Stimulated activated CD4-positive, alpha-beta T cell treated with anti-CD3 and anti-CD28 coated beads, TNF-alpha, amount 100 ng/mL, for 24 hours (primary cell): ENCODE results near the gene DUSP10.

Source experiments
- DNase-seq, 3 experiments: peaks; one replicate each; pipeline ENCODE4 v3.0.0-alpha.2; 2020; ENCODE audit warnings: low read depth in 3 of 3

Gene DUSP10

GRCh38 chr1:221732052-221732451 is 9.8 kb downstream of the DUSP10 start:
- no peak for DNase-seq

DNA sequence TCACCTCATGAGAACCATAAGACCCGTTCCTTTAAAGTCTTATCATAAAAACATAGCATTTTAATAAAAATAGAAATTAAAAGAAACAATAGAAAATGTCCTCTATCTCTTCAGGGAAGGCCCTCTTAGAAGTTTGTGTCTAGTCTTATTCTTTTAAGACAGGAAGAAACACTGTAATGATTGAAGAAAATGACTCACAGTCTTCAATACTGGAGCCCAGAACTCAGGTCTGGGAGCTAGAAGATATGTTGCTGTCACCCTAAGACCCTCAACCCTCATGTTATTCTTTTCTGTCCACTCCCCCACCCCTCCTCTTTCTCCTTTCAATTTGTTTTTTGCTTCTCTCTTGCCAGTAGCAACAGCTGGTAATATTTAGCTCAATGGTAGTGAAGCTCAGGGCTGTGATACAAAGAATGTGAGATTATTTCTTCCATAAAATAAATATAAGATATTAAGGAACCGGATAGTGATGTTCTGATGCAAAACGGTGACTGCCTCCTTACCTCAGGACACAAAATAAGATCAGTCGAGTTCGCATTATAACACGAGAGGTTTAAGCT is 12.0 kb downstream of the DUSP10 start:
- no peak for DNase-seq

GRCh38 chr1:221728037-221728505 is 13.8 kb downstream of the DUSP10 start:
- no peak for DNase-seq

- DNase-seq, result no peak
Measured at GRCh38 chr1:221727146-221728036, 14.5 kb downstream of the DUSP10 start.

DNA sequence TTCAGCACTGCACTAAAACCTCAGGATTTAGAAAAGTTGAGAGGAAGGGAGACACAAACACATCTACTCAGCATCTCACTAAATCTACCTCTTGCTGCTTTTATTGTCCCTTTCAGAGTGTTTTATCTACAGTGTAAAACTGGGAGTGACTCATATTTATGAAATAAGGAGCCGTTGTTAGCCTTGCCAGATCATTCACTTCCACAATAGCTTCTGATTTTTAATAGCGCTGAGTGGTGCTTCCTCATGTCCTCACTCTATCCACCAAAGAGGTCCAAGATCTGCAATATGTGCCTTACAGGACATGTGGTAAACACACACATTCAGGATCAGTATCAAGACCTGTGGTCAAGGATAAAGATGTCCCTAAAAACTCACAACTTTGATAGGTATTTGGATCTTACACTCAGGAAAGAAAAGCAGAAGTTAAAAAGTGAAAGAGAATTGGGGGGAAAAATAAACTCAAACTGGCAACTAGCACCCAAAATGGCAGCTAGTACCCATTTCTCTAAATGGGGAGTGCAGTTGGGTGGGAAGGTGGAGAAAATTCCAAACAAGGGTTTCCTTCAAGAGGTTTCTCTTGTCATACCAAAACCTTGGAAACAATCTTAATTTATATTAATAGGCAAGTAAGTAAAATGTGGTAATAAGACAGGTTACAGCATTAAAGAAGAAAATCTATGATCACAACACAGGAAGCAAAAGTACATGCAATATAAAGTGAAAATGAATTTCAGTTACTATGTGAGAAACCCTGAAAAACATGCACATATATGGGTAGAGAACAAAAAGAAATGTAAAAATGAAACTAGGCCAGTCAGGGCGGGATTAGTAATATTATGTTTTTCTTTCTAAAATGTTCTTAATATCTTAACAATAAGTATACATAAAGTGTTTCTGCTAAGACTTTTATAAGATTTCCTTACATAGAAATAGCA is 15.9 kb downstream of the DUSP10 start:
- DNase-seq, result no peak

DNA sequence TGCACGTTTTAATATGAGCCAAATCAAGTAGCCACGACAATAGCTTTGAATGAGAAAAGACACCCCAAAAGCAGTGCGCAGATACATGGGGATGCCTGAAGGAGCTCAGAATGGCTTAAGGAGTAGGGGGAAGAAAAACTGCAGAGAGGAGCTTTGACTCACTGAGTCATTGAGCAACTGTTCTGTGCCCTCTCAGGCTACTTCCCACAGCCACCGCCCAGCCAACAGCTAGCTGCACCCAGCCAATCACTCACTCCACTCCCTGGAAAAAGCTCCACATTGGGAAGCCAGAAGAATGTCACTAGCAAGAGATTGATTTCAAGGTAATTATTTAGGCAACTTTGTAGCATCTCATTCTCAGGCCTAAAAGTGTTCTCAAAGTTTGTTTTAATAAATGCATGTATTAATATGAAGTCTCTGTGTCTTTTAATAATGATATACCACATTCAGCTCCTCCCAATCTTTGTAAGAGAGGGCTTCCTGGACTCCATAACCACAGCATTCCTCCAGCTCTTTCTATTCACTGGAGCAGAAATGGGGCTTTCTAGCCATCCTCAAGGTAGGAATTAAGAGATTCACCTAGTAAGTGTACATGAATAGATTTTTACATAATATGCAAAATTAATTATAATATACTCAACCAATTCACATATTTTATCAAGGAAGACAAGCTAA is 16.8 kb downstream of the DUSP10 start:
- no peak for DNase-seq

- DNase-seq, result no peak
Measured at GRCh38 chr1:221723848-221724236, 18.0 kb downstream of the DUSP10 start.

DNA sequence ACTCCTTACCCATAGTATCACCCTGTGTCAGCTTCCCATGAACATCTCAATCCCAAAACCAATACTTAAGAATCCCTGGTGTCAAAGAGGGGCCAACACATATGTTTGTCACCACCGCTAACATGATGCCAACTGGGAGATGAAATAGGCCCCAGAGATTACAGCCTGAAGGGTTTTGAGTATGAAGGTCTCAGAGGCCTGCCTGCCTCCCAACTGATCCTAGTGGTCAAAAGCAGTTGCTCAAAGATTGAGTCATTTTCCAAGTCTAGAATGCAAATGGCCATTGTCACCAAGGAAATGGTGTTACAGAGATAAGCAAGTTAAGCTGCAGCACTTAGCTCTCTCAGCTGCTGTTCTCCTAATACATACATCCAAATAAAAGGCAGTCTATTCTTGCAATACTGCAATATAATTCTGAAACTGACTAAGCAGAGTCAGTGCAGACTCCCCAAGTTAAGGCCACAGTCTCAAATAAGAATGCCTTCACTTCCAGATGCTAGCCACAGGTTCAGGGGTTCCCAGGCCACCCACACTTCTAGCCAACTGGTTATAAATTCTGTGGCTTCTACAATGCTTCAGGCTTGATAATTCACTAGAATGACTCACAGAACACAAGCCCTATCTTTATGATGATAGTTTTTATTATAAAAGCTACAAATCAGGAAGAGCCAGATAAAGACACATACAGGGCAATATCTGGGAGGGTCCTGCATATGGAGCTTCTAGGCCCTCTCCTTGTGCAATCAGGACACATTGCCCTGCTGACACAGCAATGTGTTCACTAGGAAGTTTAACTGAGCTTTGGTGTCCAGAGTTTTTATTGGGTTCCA is 18.7 kb downstream of the DUSP10 start:
- DNase-seq, result no peak

DNA sequence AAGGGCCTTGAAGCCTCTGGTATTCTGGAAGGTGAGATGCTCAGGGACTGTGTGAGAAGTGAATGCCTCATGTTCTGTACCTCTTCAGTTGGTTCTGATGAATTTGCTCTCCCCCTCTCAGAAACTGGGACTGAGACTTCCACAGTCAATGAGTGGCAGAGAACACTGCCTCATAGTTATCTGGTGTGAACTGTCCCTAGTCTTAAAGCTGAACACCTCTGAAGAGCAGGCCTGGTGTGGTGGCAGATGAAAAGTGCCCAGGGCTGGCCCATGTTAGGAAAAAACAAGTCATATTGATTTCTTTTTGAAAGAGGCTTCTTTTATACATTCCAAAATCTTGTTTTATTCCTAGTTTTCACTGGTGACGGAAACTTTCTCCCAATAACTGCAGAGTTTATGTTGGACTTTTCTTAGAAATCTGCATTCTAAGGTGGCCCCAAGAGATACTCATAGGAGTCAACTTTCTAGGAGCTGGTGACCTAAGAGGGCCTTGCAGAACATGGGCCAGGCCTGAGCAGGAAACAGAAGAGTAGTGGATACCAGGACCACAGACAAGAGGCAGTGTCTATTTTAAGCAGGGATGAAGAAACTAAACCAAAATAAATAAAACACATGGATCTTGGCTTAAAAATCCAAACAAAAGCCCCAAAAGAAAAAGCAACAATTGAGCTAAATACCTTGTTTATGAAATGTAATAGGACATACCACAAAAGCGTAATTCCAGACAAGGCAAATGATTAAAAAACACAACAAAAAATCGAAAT is 19.5 kb downstream of the DUSP10 start:
- no peak for DNase-seq

GRCh38 chr1:221720545-221720944 is 21.3 kb downstream of the DUSP10 start:
- DNase-seq, result no peak

- DNase-seq, result no peak
Measured at GRCh38 chr1:221719987-221720386, 21.9 kb downstream of the DUSP10 start.

DNA sequence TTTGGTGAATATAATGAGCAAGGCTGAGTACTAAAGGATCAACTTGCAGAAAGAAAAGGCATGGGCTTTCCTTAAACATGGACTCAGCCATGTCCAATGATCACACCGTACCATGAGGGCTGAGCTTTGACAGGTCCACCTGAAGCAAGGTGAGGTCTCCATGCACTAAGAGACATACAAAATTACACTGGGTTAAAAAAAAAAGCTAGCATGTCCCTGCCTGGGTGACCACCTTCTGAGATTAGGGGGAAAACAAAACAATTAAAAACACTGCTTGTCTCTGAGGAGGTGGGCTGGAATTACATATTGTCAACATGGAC is 22.7 kb downstream of the DUSP10 start:
- DNase-seq, result no peak

DNA sequence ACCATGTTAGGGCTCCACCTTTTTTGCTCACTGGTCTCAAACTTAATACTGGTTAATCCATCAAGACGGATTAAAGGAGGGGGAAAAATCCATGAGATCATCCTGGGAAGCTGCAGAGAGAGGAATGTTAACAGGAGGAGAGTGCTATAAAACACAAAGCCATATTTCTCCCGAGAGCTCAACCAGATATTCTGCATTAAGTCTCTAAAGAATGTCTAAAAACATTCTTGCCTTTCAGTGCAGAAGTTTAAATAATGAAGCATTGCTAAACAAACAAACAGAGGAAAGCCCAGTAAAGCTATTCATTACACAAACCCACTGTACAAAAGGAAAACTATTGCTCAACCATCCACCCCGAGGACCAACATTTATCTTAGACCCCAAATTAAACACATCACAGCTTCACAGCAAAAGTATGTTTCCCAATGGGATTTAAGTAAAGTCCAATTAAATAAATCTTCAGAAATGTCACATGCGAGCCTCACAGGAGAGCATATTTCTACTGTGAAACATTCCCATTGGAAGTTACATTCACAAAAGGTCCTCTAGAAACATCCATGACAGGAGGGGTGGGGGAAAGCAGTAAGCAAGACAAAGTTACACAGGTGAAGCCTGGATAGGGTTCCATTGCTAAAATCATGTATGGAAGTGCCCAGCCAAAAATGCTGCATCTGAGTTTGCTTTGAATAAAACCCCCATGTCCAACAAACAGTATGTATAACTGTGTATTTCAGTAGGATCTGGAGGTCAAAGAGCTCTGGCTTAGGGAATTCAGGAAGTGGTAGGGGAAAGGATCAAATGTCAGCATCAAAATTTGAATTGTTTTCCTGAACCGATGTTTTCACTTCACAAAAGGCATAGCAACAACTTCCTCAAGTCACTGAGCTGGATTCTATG is 23.3 kb downstream of the DUSP10 start:
- no peak for DNase-seq

DNA sequence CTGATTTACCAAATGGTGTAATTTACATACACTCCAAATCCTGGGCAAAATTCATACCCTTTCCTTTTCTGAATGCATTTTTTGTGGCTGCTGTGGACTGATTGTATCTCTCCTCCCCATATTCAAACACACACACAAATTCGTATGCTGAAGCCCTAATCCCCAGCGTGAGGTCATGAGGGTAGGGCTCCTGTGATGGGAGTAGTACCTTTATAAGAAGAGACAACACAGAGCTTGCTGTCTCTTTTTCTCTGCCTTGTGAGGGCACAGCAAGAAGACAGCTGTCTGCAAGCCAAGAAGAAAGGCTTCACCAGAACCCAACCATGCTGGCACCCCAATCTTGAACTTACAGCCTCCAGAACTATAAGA is 24.4 kb downstream of the DUSP10 start:
- DNase-seq, result no peak

DNA sequence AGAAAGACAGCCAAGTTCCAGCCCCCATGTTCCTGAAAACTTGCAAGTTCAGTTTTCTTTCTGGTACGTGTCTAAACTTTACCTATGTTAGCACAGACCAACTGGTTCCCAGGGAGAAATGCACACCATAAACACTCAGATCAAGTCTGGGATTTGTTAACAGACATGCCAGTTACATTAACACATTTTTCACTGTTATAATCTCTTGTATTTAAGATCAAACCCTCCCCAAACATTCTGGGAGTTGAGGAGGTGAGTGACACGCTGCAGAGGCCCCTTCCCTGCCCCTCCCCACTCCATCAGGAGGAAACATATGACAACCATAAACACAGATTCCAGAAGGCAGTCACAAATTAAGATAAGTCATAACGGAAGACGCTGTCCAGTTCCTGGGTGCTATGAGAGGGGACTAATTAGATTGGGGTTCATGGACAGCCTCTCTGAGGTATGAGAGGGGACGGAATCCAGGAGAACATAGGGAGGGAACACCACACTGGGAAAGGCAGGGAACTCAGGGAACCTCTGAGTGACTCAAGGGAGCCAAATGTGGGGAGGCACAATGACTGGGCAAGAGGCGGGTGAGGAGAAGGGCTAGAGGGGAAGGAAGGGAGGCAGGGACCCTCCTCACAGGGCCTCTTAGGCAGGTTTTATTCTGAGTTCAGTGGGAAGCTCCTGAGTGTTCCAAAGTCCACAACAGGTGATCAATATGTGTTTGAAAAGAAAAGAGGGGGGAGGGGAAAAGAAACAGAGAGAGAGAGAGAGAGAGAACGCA is 25.0 kb downstream of the DUSP10 start:
- DNase-seq, result no peak

GRCh38 chr1:221715321-221716169 is 26.3 kb downstream of the DUSP10 start:
- DNase-seq, result no peak
